ENCODE results near the gene ENOX1. TPM values are rescaled to one million over a fixed set of nuclear protein-coding genes. Genes with fewer than 3 reads are reported as not detected.

ENOX1 gene
- total RNA-seq, 1 experiment from 2014 or later = 0.95 TPM

GRCh38 chr13:43200307-43200706 is 586.5 kb downstream of the ENOX1 start:
- intact Hi-C loops (cut with micrococcal nuclease) = no loop called here

GRCh38 chr13:43196750-43197370 is 589.9 kb downstream of the ENOX1 start:
- DNase-seq (no peak), ATAC-seq (no peak)
- ChIA-PET CTCF (no interaction called here), POLR2A (ENCODE audit: unreplicated experiment) (no interaction called here)
- Histone ChIP-seq H2AFZ (ENCODE audit: low read length) (no peak overlapping the region), H3K4me1 (ENCODE audit: insufficient read depth, low read length) (no peaks in the 10 kb centered on the region), H3K36me3 (ENCODE audit: low read depth, low read length) (no peaks in the 10 kb centered on the region), H3K4me3 (ENCODE audit: low read length) (no peak overlapping the region), H3F3A (ENCODE audit: low read length, unreplicated experiment) (no peaks in the 10 kb centered on the region), H3K79me2 (ENCODE audit: low read length) (no peaks in the 10 kb centered on the region), H3K27ac (ENCODE audit: low read length) (no peak overlapping the region), H3K9ac (ENCODE audit: low read length) (no peak overlapping the region), H3K4me2 (ENCODE audit: low read length) (no peak overlapping the region), H3K9me2 (replicated peaks; ENCODE audit: low read length) (no peaks in the 10 kb centered on the region), H3K9me3 (ENCODE audit: low read length) (no peaks in the 10 kb centered on the region), H4K20me1 (ENCODE audit: low read length) (no peaks in the 10 kb centered on the region), H3K27me3 (ENCODE audit: low read length) (no peaks in the 10 kb centered on the region)
- intact Hi-C loops (cut with micrococcal nuclease) = no loop called here
- TF ChIP-seq CTCF (conservative IDR thresholded peaks at IDR 0.05; ENCODE audit: low read depth, low read length) (no peak), EZH2 (IDR thresholded peaks at IDR 0.05; ENCODE audit: low read length, unreplicated experiment) (no peak), EZH2phosphoT487 (IDR thresholded peaks at IDR 0.05; ENCODE audit: borderline replicate concordance, low read length) (no peak)
- no TSS peak for BruUV-seq (replicated peaks)

More at GRCh38 chr13:43200307-43200706, 586.5 kb downstream of the ENOX1 start:
- no peak overlapping the region for H3K27ac ChIP-seq (ENCODE audit: low read length)
- no peaks in the 10 kb centered on the region for H3K79me2 ChIP-seq (ENCODE audit: low read length)
- H3K27me3 ChIP-seq (ENCODE audit: low read length) = no peaks in the 10 kb centered on the region
- TF ChIP-seq EZH2 (IDR thresholded peaks at IDR 0.05; ENCODE audit: low read length, unreplicated experiment) = no peak
- TF ChIP-seq CTCF (conservative IDR thresholded peaks at IDR 0.05; ENCODE audit: low read depth, low read length) = no peak
- TF ChIP-seq EZH2phosphoT487 (IDR thresholded peaks at IDR 0.05; ENCODE audit: borderline replicate concordance, low read length) = no peak
- no peaks in the 10 kb centered on the region for H3K36me3 ChIP-seq (ENCODE audit: low read depth, low read length)
- ATAC-seq (no peak), DNase-seq (no peak)
- no peaks in the 10 kb centered on the region for H3K9me3 ChIP-seq (ENCODE audit: low read length)
- no peaks in the 10 kb centered on the region for H4K20me1 ChIP-seq (ENCODE audit: low read length)
- POLR2A ChIA-PET (ENCODE audit: unreplicated experiment) = no interaction called here
- no peaks in the 10 kb centered on the region for H3K9me2 ChIP-seq (replicated peaks; ENCODE audit: low read length)
- no TSS peak for BruUV-seq (replicated peaks)
- H2AFZ ChIP-seq (ENCODE audit: low read length) = no peak overlapping the region
- H3K9ac ChIP-seq (ENCODE audit: low read length) = no peak overlapping the region
- no peak overlapping the region for H3K4me3 ChIP-seq (ENCODE audit: low read length)
- H3K4me2 ChIP-seq (ENCODE audit: low read length) = no peak overlapping the region
- CTCF ChIA-PET = no interaction called here
- peaks cover 14% of the 10 kb centered on the region for H3K4me1 ChIP-seq (ENCODE audit: insufficient read depth, low read length)
- no peaks in the 10 kb centered on the region for H3F3A ChIP-seq (ENCODE audit: low read length, unreplicated experiment)

- ATAC-seq (no peak), DNase-seq (no peak)
- no peaks in the 10 kb centered on the region for H3K27me3 ChIP-seq (ENCODE audit: low read length)
- H3K4me3 ChIP-seq (ENCODE audit: low read length) = no peak overlapping the region
- no peaks in the 10 kb centered on the region for H4K20me1 ChIP-seq (ENCODE audit: low read length)
- H3F3A ChIP-seq (ENCODE audit: low read length, unreplicated experiment) = no peaks in the 10 kb centered on the region
- no peak for TF ChIP-seq EZH2phosphoT487 (IDR thresholded peaks at IDR 0.05; ENCODE audit: borderline replicate concordance, low read length)
- TF ChIP-seq CTCF (conservative IDR thresholded peaks at IDR 0.05; ENCODE audit: low read depth, low read length) = no peak
- TF ChIP-seq EZH2 (IDR thresholded peaks at IDR 0.05; ENCODE audit: low read length, unreplicated experiment) = no peak
- H3K9me3 ChIP-seq (ENCODE audit: low read length) = no peaks in the 10 kb centered on the region
- no TSS peak for BruUV-seq (replicated peaks)
- no peak overlapping the region for H3K9ac ChIP-seq (ENCODE audit: low read length)
- intact Hi-C loops (cut with micrococcal nuclease) = no loop called here
- H3K4me1 ChIP-seq (ENCODE audit: insufficient read depth, low read length) = no peaks in the 10 kb centered on the region
- no peaks in the 10 kb centered on the region for H3K9me2 ChIP-seq (replicated peaks; ENCODE audit: low read length)
- no peaks in the 10 kb centered on the region for H3K79me2 ChIP-seq (ENCODE audit: low read length)
- H3K4me2 ChIP-seq (ENCODE audit: low read length) = no peak overlapping the region
- no peak overlapping the region for H2AFZ ChIP-seq (ENCODE audit: low read length)
- CTCF ChIA-PET = no interaction called here
- no peaks in the 10 kb centered on the region for H3K36me3 ChIP-seq (ENCODE audit: low read depth, low read length)
- no peak overlapping the region for H3K27ac ChIP-seq (ENCODE audit: low read length)
- POLR2A ChIA-PET (ENCODE audit: unreplicated experiment) = no interaction called here
These were observed 590.6 kb downstream of the ENOX1 start for GRCh38 chr13:43196086-43196621.
